Activated T-helper 1 cell treated with Interleukin-2 at 50 U/mL for 16 hours (primary cell): ENCODE data around the gene ATG12.
"Not testable (repeated sequence)": the region's sequence is repeated elsewhere in the genome, so short reads cannot be mapped to it uniquely, and the experiment has no call there.

Source experiments
- DNase-seq: peaks from one replicate; pipeline ENCODE4 v3.0.0-alpha.2; 2020; ENCODE audit warnings: low read depth

The ATG12 gene

GRCh38 chr5:115841382-115842088 lies at the start of gene ATG12, which contains the start of gene AP3S1:
ATG12 (minus strand) TSS chr5:115841565; CDS start chr5:115841552, 13 bp downstream.
AP3S1 (plus strand) TSS chr5:115841935; CDS start chr5:115842038, 103 bp downstream.
- peak; percentile 83 for DNase-seq

- DNase-seq: no peak
Measured at GRCh38 chr5:115888027-115888426, 46.7 kb upstream of the ATG12 start.

- DNase-seq: not testable (repeated sequence)
Measured at GRCh38 chr5:115885208-115885607, 43.8 kb upstream of the ATG12 start.

DNA sequence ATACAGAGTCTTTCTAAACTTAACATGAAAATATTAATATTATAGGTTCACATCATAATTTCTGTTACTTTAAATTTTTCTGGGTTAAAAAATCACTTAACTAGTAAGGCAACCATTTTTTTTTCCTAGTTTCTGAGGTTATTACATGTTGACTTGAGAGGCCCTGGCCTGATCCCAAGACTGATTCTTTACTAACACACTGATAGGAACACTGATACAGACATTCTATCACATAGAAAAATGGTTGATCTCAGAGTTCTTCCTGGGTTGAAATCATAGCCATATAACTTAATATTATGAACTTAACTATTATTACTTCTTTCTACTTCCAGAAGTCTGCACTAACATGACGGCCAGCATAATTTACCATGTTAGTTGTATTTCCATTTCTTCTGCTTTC lies 43.3 kb upstream of the ATG12 start:
- no peak for DNase-seq

DNA sequence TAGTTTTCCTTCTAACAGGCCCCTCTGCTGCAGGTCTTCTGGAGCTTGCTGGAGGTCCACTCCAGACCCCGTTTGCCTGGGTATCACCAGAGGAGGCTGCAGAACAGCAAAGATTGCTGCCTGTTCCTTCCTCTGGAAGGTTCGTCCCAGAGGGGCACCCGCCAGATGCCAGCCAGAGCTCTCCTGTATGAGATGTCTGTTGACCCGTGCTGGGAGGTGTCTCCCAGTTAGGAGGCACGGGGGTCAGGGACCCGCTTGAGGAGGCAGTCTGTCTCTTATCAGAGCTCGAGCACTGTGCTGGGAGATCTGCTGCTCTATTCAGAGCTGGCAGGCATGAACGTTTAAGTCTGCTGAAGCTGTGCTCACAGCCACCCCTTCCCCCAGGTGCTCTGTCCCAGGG lies 41.1 kb upstream of the ATG12 start:
- not testable (repeated sequence) for DNase-seq

GRCh38 chr5:115877342-115877741 lies 36.0 kb upstream of the ATG12 start:
- DNase-seq: not testable (repeated sequence)

DNA sequence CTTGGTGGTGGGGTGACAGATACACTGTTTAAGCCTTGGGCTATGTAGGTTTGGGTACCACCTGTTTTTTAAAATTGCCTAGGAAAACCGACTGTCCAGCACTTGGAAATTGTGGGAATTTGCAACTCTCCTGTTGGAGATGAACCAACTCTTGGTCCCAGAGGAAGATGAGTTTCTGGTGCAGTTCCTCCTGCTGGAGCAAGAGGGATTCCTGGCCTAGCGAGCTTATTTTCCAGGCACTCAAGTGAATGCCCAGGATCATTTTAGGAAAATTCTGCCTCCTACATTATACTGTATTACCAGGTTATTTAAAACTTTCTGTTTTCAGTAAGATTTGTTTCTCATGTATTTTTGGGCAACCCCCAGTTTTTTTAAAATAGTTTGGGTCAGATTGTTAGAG lies 34.1 kb upstream of the ATG12 start:
- DNase-seq: no peak

GRCh38 chr5:115873392-115873791 lies 32.0 kb upstream of the ATG12 start:
- no peak for DNase-seq

GRCh38 chr5:115872447-115872846 lies 31.1 kb upstream of the ATG12 start:
- no peak for DNase-seq

DNA sequence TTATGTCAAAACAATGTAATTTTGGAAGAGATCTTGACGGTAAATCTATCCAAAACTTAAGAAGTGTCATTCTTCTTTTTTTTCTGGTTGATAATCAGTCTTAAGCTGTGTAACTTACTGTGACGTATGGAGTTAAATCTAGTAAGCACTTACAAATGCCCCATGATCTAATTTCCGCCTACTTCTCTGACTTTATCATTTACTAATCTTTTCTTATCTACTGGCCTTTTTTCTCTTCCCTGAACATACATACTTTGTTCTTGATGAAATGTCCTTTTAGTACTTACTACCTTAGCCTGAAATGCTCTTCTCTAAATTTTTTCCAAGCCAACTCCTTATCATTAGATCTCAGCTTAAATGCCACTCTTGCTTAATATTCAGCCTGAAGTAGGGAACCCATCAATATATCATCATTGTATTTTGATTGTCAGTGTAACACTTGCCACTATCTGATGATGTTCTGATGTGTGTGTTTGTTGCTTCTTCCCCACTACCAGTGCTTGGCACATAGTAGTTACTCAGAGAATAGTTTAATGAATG lies 28.0 kb upstream of the ATG12 start:
- no peak for DNase-seq

DNA sequence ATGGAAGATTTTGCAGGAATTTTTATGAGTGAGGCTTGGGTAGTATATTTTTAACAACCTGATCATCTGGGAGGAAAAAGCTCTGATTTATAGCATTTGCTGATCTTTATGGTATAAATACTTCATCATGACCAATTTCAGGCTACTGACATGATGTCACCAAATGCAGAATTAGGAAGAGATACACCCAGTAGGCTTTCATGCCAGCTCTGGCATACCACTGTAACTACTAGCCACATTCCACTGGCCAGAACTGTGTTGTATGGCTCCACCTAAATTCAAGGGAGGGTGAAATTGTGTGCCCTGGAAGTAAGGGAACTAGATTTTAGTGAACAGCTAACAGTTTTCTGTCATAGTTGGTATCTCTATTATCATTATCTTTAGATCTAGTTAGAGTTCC lies 18.0 kb upstream of the ATG12 start:
- no peak for DNase-seq

- DNase-seq: no peak
Measured at GRCh38 chr5:115858396-115858795, 17.0 kb upstream of the ATG12 start.

GRCh38 chr5:115857626-115858349 lies 16.4 kb upstream of the ATG12 start:
- no peak for DNase-seq

GRCh38 chr5:115857057-115857479 lies 15.7 kb upstream of the ATG12 start:
- no peak for DNase-seq

DNA sequence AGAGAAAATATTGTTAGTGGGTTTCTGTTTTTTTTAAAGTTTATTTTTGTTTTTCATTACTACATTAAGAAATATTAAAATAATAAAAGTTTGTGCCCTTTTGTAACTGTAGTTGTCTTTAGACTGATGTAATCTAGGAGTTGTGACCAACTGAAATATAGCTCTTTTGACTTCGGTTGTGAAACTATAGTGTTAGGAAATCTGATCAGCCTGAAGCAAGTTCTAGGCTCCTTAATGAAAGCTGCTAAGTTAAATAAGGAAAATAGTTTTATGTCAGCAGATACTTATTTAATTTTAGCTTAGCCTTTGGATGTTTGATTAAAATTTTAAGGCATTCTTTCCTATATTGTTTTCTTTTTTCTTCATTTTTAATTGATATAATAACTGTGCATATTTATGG lies 14.6 kb upstream of the ATG12 start:
- DNase-seq: no peak

- DNase-seq: no peak
Measured at GRCh38 chr5:115854139-115854538, 12.8 kb upstream of the ATG12 start.

GRCh38 chr5:115850744-115851416 lies 9.5 kb upstream of the ATG12 start:
- DNase-seq: no peak

DNA sequence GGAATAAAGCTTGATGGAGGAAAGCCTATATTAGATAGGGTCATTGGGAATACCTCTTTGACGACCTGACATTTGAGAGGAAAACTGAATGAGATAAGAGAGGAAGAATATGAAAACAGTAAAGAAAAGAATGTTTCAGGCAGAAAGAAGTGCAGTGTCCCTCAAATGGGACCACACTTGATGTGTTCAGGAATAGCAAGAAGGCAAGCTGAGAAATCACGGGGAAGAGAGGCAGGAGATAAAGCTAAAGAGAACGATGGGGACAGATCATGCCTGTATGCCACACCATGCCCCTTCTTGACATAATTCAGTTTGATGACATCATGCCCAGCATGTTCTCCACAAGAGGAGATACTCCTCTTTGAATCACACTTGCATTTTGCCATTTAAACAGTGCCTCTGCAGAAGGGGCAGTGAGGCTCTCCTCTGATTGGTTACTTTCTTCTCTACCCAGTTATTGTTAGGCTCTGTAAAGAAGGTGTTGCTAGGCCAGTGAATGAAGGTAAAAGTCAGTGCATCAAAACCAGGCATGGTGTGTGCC lies 8.0 kb upstream of the ATG12 start:
- DNase-seq: no peak

- no peak for DNase-seq
Measured at GRCh38 chr5:115847290-115847689, 5.9 kb upstream of the ATG12 start.

DNA sequence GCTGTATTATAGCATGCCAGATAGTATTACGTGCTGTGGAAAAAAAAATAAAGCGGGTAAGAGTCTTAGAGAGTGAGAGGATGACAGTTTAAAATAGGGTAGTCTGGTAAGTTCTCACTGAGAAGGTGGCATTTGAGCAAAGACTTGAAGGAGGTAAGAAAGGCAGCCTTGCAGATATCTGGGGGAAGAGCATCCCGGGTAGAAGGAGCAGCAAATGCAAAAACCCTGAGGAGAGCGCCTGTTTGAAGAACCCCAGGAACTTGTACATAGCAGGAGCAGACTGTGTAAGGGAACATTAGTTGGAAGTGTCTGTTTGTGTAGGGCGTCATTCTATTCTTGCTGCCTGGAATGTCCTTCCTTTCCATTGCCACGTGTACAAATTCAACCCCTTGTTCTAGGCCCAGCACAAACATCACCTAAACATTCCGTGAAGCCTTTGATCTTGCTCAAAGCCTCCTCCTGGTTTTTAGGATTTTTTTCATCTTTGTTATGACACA lies 3.0 kb upstream of the ATG12 start:
- DNase-seq: no peak

GRCh38 chr5:115843444-115844130 lies 2.2 kb upstream of the ATG12 start:
- DNase-seq: no peak

GRCh38 chr5:115842952-115843351 lies 1.6 kb upstream of the ATG12 start:
- no peak for DNase-seq
